NCI-H2196 (cell line): ENCODE results near the gene SPAAR.
"Not testable (repeated sequence)": the region's sequence is repeated elsewhere in the genome, so short reads cannot be mapped to it uniquely, and the experiment has no call there.

ENCODE experiments used
- DNase-seq: peaks from one replicate; lab custom pipeline; 2025; ENCODE audit not compliant: unreplicated experiment; lab: John Stamatoyannopoulos, UW

SPAAR gene

GRCh38 chr9:35909274-35909673 lies at the start of gene SPAAR:
TSS of gene SPAAR (plus strand) at chr9:35909490. CDS start at chr9:35910464, 974 bp downstream.
- no peak for DNase-seq

- DNase-seq, result no peak
These were observed 49.3 kb upstream of the SPAAR start for GRCh38 chr9:35859990-35860339.

- DNase-seq, result no peak
These were observed 48.0 kb upstream of the SPAAR start for GRCh38 chr9:35861161-35861897.

GRCh38 chr9:35862328-35862727 lies 47.0 kb upstream of the SPAAR start:
- no peak for DNase-seq

- DNase-seq, result no peak
These were observed 45.7 kb upstream of the SPAAR start for GRCh38 chr9:35863583-35863982.

- no peak for DNase-seq
These were observed 44.5 kb upstream of the SPAAR start for GRCh38 chr9:35864695-35865255.

GRCh38 chr9:35867538-35867937 lies 41.8 kb upstream of the SPAAR start:
- DNase-seq, result no peak

- DNase-seq, result no peak
These were observed 40.4 kb upstream of the SPAAR start for GRCh38 chr9:35868933-35869332.

- peak; percentile 21 for DNase-seq
These were observed 39.6 kb upstream of the SPAAR start for GRCh38 chr9:35869621-35870216.

GRCh38 chr9:35870351-35870923 lies 38.9 kb upstream of the SPAAR start, which contains the start of gene OR13J1:
TSS of gene OR13J1 (minus strand) at chr9:35870401. CDS start at chr9:35870401, 0 bp downstream.
- no peak for DNase-seq

GRCh38 chr9:35871545-35871944 lies 37.7 kb upstream of the SPAAR start:
- DNase-seq, result peak; percentile 70

GRCh38 chr9:35872505-35872904 lies 36.8 kb upstream of the SPAAR start:
- DNase-seq, result no peak

- DNase-seq, result peak; percentile 87
These were observed 26.9 kb upstream of the SPAAR start for GRCh38 chr9:35882263-35882848.

- DNase-seq, result no peak
These were observed 26.3 kb upstream of the SPAAR start for GRCh38 chr9:35882996-35883395.

GRCh38 chr9:35884908-35885307 lies 24.4 kb upstream of the SPAAR start:
- DNase-seq, result not testable (repeated sequence)

- DNase-seq, result no peak
These were observed 17.6 kb upstream of the SPAAR start for GRCh38 chr9:35891646-35892045.

- no peak for DNase-seq
These were observed 17.2 kb upstream of the SPAAR start for GRCh38 chr9:35892051-35892450.

GRCh38 chr9:35896570-35896969 lies 12.7 kb upstream of the SPAAR start:
- no peak for DNase-seq

- DNase-seq, result not testable (repeated sequence)
These were observed 11.8 kb upstream of the SPAAR start for GRCh38 chr9:35897376-35898099.

- no peak for DNase-seq
These were observed 11.0 kb upstream of the SPAAR start for GRCh38 chr9:35898337-35898736.

GRCh38 chr9:35899021-35899420 lies 10.3 kb upstream of the SPAAR start:
- no peak for DNase-seq
